Dermis blood vessel endothelial cell (primary cell): ENCODE results near the gene IL36RN. TPM values are rescaled to one million over a fixed set of nuclear protein-coding genes. Genes with fewer than 3 reads are reported as not detected.

Source experiments
- DNase-seq: peaks from one replicate; pipeline ENCODE4 v3.0.0; 2010
- total RNA-seq: library from RNA; depleted of rRNA; stranded (reverse); fragments of >200 nt; gene quantifications from 2 replicates; pipeline ENCODE4 v1.2.3, GENCODE V29; 2014

IL36RN gene
- total RNA-seq, 1 donor from 2014 or later, result not detected

- no peak for DNase-seq
Observed at GRCh38 chr2:113050921-113051895, 7.8 kb upstream of the IL36RN start.

- no peak for DNase-seq
Observed at GRCh38 chr2:113052396-113052917, 6.5 kb upstream of the IL36RN start, which contains the start of gene IL36B. Gene IL36B, minus strand, starts transcription at chr2:113052867.

DNA sequence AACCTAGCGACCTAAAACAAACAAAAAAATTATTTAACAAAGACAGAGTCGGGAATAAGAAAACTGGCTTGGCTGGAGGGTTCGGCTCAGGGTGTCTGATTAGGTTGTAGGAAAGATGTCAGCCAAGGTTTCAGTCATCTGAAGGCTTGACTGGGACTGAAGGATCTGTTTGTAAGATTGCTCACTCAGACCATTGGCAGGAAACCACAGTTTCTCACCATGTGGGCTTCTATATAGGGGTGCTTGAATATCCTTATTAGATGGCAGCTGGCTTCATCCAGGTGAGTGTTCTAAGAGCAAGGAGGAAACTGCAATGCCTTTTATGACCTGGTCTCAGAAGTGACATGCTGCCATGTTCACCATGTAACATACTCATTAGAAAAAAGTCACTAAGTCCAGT is 5.3 kb upstream of the IL36RN start:
- no peak for DNase-seq

DNA sequence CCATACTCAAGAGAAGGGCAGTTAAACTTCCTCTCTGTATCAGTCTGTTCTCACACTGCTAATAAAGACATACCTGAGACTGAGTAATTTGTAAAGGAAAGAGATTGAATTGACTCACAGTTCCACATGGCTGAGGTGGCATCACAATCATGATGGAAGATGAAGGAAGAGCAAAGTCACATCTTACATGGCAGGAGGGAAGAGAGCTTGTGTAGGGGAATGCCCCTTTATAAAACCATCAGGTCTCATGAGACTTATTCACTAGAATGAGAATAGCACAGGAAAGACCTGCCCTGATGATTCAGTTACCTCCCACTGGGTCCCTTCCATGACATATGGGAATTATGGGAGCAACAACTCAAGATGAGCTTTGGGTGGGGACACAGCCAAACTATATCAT is 4.9 kb upstream of the IL36RN start:
- no peak for DNase-seq

DNA sequence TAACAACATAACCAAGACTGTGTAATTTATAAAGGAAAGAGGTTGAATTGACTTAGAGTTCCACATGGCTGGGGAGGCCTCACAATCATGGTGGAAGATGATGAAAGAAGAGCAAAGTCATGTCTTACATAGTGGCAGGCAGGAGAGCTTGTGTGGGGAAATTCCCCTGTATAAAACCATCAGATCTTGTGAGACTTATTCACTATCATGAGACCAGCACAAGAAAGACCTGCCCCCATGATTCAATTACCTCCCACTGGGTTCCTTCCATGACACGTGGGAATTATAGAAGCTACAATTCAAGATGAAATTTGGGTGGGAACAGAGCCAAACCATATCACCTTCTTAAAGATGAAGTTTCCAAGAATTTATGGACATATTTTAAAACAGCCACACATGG is 2.5 kb upstream of the IL36RN start:
- DNase-seq, result no peak

GRCh38 chr2:113057117-113057516 is 1.9 kb upstream of the IL36RN start:
- no peak for DNase-seq

GRCh38 chr2:113058411-113058994 is 495 bp upstream of the IL36RN start:
- DNase-seq, result no peak

DNA sequence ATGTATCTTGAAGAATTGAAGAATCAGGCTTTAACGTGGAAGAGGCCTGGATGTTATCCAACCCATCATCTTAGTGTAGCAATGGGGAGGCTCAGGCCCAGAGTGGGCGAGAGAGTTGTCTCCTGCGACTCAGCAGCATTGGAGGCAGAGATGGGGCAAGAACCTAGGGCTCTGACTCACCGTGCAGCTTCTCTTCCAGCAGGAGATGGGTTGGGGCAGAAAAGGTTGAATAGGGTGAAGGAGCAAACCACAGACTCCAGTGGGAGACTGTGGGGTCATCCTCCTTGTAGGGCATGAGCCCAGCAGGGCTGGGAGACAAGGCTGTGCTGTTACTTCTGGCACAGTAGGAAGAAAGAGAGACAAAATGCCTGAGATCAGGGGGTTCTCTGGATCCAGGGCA is 1.4 kb downstream of the IL36RN start:
- no peak for DNase-seq

DNA sequence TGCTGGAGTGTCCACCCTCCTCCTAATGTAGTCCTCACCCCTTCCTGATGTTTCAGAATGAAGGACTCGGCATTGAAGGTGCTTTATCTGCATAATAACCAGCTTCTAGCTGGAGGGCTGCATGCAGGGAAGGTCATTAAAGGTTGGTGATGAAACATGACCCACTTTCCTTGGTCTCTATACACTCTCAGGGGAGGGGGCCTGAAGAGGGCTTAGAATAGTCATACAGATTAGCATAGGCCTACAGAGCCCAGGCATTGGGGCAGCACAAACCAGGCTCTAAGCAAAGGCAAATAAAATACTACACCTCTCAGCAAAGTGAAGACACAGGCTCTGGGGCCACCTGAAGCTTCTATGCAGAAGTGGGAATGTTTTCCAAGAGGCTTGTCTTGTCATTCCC is 1.8 kb downstream of the IL36RN start:
- no peak for DNase-seq

- no peak for DNase-seq
Observed at GRCh38 chr2:113061241-113061640, 2.2 kb downstream of the IL36RN start.

GRCh38 chr2:113061896-113062770 is 3.1 kb downstream of the IL36RN start:
- DNase-seq, result no peak

DNA sequence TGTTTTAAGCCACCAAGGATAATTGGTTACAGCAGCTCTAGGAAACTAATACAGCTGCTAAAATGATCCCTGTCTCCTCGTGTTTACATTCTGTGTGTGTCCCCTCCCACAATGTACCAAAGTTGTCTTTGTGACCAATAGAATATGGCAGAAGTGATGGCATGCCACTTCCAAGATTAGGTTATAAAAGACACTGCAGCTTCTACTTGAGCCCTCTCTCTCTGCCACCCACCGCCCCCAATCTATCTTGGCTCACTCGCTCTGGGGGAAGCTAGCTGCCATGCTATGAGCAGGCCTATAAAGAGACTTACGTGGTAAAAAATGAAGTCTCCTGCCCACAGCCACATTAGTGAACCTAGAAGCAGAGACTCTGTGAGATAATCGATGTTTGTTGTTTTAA is 5.3 kb downstream of the IL36RN start:
- DNase-seq, result no peak

GRCh38 chr2:113064898-113065297 is 5.9 kb downstream of the IL36RN start:
- no peak for DNase-seq

- DNase-seq, result no peak
Observed at GRCh38 chr2:113067681-113068080, 8.7 kb downstream of the IL36RN start, which contains the start of gene IL1F10. Gene IL1F10, plus strand, starts transcription at chr2:113067970. Its CDS starts 4,769 bp downstream, at chr2:113072739.

DNA sequence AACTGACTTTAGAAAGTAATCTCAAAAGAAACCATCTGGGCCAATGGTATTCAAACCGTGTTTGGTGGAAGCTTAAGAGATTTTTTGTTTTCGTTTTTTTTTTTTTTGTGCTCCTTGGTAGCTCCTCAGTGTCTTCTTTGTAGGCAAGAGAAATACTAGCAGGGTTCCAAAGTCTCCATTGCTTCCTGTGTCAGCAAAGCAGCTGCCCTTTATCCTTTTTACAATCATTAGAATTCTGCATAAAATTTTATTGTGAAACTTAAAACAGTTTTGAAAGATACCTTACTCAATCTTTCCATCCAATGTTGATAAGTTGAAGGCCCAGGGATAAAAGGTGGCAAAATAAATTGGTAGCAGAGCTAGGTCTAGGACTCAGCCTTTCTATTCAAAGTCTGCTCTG is 9.3 kb downstream of the IL36RN start:
- DNase-seq, result no peak

- DNase-seq, result no peak
Observed at GRCh38 chr2:113068706-113069485, 9.9 kb downstream of the IL36RN start.

- no peak for DNase-seq
Observed at GRCh38 chr2:113069676-113070605, 10.9 kb downstream of the IL36RN start.

DNA sequence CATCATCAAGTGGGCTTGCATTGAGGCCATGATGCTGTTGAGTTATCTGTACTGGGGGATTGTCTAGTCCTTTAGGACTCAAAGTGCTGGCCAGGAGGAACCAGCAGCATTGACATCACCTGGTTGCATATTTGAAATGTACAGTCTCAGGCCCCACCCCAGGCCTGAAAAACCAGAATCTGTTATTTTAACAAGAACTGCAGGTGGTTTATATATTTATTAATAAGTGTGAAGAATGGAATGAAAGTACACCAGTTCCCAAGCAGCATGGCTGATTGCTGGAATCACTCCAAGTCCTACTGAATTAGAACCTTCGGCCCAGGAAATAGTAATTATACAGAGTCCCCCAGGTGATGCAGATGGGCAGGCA is 11.6 kb downstream of the IL36RN start:
- no peak for DNase-seq

- no peak for DNase-seq
Observed at GRCh38 chr2:113072584-113072983, 13.6 kb downstream of the IL36RN start.

- DNase-seq, result no peak
Observed at GRCh38 chr2:113073325-113073834, 14.4 kb downstream of the IL36RN start.

GRCh38 chr2:113075030-113075429 is 16.0 kb downstream of the IL36RN start:
- no peak for DNase-seq
